GM12891 (cell line): Measurements from ENCODE around the gene MS4A2.

Experiments
- PAX5 ChIP-seq: IDR thresholded peaks from 2 replicates; pipeline ENCODE4 v1.6.1; 2011; ENCODE audit warnings: low read length, moderate library complexity, mild to moderate bottlenecking; ENCODE audit not compliant: insufficient read depth, severe bottlenecking
- POLR2A ChIP-seq: IDR thresholded peaks from 2 replicates; pipeline ENCODE4 v1.6.1; 2011; ENCODE audit warnings: low read depth, low read length, control low read depth
- POLR2AphosphoS5 ChIP-seq: IDR thresholded peaks from 2 replicates; pipeline ENCODE4 v1.6.1; 2011; ENCODE audit warnings: low read depth, low read length, control low read depth
- SPI1 ChIP-seq: IDR thresholded peaks from 2 replicates; pipeline ENCODE4 v1.6.1; 2011; ENCODE audit warnings: low read depth, low read length, control low read depth
- TAF1 ChIP-seq: IDR thresholded peaks from 2 replicates; pipeline ENCODE4 v1.6.1; 2011; ENCODE audit warnings: low read depth, low read length, control low read depth

DNA sequence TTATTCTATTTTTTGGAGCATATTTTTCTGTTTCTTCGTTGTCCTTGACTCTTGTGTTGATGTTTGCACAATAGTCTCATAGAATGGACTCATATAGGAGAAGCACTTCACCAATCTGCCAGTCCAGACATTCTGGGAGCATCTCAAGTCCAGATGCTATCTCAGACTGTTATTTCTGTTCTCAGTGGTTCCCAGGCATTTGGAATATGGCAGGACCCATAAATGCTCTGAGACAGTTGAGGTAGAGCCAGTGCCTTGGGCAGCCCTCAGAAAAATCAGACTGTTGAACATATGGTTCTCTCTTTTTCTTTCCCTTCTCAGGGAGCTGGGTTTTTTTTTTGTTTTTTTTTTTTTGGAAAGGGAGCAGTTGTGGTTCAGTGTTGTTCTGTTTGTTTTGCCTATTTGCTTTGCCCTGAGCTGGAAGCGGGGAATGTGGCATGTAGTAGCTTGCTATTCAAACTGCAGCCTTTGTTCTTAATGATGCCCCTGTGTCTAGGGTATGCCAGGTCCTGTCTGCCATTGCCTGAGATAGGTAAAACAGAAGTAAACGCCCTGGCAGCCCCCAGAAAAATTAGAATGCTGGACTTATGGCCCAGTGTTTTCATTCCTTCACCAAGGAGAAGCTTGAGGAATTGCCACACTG, 3.7 kb upstream of the MS4A2 start:
- TF ChIP-seq POLR2A, result no peak
- TF ChIP-seq POLR2AphosphoS5, result no peak
- no peak for TF ChIP-seq TAF1
- no peak for TF ChIP-seq SPI1
- no peak for TF ChIP-seq PAX5
